Mononuclear cell (primary cell): Measurements from ENCODE around the gene IMMP2L. TPM values are rescaled to one million over a fixed set of nuclear protein-coding genes. Genes with fewer than 3 reads are reported as not detected.
"Not testable (repeated sequence)": the region's sequence is repeated elsewhere in the genome, so short reads cannot be mapped to it uniquely, and the experiment has no call there.

Experiments
- H3K27me3 ChIP-seq: 2 replicates; pipeline ENCODE4 v1.6.0; 2011; ENCODE audit warnings: low read length, control low read depth; ENCODE audit not compliant: insufficient read depth
- H3K4me1 ChIP-seq: 2 replicates; pipeline ENCODE4 v1.5.1; 2011; ENCODE audit warnings: mild to moderate bottlenecking, low read length, control low read depth; ENCODE audit not compliant: insufficient read depth
- H3K4me3 ChIP-seq: 2 replicates; pipeline ENCODE4 v1.5.1; 2011; ENCODE audit warnings: mild to moderate bottlenecking, low read length, moderate library complexity
- H3K9me3 ChIP-seq: 2 replicates; pipeline ENCODE4 v1.5.1; 2011; ENCODE audit warnings: low read depth, mild to moderate bottlenecking, control low read depth, low read length
- total RNA-seq: library from RNA; depleted of rRNA; stranded (reverse); fragments of >200 nt; gene quantifications from one replicate; pipeline ENCODE4 v1.2.3, GENCODE V29; 2012

IMMP2L gene
- total RNA-seq, 1 donor = 14.6 TPM

DNA sequence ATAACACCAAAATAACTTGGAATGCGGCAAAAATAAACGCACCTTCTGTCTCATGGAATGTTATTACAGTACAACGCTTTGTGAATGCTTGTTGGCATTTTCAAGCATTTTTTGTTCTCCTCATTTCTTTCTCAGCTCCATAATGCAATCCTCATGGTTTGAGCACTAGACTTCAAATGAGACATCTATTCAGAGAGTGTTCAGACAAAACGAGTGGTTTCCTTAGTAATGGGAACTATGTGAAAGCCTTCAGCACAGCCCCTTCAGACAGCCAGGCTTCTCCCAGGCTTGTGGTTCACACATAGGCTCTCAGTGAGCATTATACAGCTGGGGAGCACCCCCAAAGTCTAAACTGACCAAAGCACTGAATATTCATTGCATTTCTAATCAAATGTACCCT is 479.9 kb downstream of the IMMP2L start:
- Histone ChIP-seq H3K4me1 (peaks cover 9% of the 10 kb centered on the region), H3K27me3 (no peaks in the 10 kb centered on the region), H3K4me3 (no peak overlapping the region)

DNA sequence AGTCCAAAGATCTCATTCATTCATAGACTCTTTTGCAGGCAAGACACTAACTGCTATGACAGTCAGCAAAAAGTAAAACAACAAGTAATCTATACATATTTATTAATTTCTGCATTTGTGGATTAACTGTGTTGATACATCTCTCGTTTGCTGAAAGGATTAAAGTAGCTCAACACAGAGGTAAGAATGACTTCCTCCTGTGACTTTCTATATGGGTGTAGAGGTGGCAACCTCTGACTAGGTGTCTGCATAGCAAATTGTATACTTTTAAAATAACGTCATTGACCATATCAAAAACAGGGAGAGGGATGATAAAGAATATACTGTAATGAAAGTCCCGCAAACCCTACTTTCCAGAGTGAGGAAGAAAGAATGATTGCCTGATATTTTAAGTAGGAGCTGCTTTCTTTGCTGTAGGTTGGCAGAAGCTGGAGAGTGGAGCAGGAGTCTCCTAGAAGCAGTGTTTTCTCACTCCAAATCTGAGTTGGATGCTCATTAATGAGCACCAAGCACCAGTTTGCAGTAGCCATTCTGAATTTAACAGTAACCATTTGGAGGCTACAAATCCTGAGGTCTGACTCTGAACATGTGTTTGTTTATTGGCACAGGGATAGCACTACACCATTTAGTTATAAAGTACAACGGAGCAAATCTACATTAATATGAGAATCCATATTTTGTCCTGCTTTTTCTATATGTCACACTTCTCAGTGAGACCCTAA is 480.6 kb downstream of the IMMP2L start:
- Histone ChIP-seq H3K4me1 (peaks cover 9% of the 10 kb centered on the region), H3K27me3 (no peaks in the 10 kb centered on the region), H3K9me3 (no peaks in the 10 kb centered on the region), H3K4me3 (no peak overlapping the region)

More for the DNA sequence above, 479.9 kb downstream of the IMMP2L start:
- H3K9me3 ChIP-seq = no peaks in the 10 kb centered on the region

- H3K9me3 ChIP-seq = no peaks in the 10 kb centered on the region
- peaks cover 9% of the 10 kb centered on the region for H3K4me1 ChIP-seq
- H3K4me3 ChIP-seq = no peak overlapping the region
- H3K27me3 ChIP-seq = no peaks in the 10 kb centered on the region
Observed at GRCh38 chr7:111080495-111081105, 481.7 kb downstream of the IMMP2L start.

GRCh38 chr7:111077001-111077400 is 485.3 kb downstream of the IMMP2L start:
- no peaks in the 10 kb centered on the region for H3K9me3 ChIP-seq
- no peaks in the 10 kb centered on the region for H3K4me1 ChIP-seq
- no peaks in the 10 kb centered on the region for H3K27me3 ChIP-seq
- H3K4me3 ChIP-seq = no peak overlapping the region

GRCh38 chr7:111076205-111076604 is 486.1 kb downstream of the IMMP2L start:
- Histone ChIP-seq H3K4me1 (no peaks in the 10 kb centered on the region), H3K4me3 (no peak overlapping the region), H3K9me3 (no peaks in the 10 kb centered on the region), H3K27me3 (no peaks in the 10 kb centered on the region)

DNA sequence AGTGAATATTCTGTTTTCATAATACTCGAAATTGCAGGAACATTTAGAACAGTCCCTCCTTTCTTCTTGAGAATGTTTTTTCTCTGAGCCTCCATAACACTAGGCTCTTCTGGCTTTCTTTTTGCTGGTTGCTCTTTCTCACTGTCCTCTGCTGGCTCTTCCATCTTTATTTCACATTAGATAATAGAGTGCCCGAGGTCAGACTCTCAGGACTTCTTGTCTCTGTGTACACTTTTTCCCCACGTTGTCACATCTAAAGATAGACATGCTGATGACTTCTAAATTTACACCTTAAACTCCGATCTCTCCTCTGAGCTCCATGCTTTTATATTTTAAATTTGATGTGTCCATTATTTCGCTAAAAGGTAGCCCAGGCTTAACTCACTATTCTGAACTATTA is 486.8 kb downstream of the IMMP2L start:
- Histone ChIP-seq H3K4me1 (no peaks in the 10 kb centered on the region), H3K9me3 (no peaks in the 10 kb centered on the region), H3K27me3 (no peaks in the 10 kb centered on the region), H3K4me3 (no peak overlapping the region)

- Histone ChIP-seq H3K4me1 (no peaks in the 10 kb centered on the region), H3K27me3 (no peaks in the 10 kb centered on the region), H3K9me3 (no peaks in the 10 kb centered on the region), H3K4me3 (no peak overlapping the region)
Observed at GRCh38 chr7:111074748-111075146, 487.5 kb downstream of the IMMP2L start.

- Histone ChIP-seq H3K27me3 (no peaks in the 10 kb centered on the region), H3K4me3 (no peak overlapping the region), H3K4me1 (no peaks in the 10 kb centered on the region), H3K9me3 (no peaks in the 10 kb centered on the region)
Observed at GRCh38 chr7:111074071-111074747, 488.1 kb downstream of the IMMP2L start.

- H3K4me1 ChIP-seq, H3K4me3 ChIP-seq, H3K27me3 ChIP-seq, H3K9me3 ChIP-seq: not testable (repeated sequence)
Observed at GRCh38 chr7:111072658-111073057, 489.6 kb downstream of the IMMP2L start.

DNA sequence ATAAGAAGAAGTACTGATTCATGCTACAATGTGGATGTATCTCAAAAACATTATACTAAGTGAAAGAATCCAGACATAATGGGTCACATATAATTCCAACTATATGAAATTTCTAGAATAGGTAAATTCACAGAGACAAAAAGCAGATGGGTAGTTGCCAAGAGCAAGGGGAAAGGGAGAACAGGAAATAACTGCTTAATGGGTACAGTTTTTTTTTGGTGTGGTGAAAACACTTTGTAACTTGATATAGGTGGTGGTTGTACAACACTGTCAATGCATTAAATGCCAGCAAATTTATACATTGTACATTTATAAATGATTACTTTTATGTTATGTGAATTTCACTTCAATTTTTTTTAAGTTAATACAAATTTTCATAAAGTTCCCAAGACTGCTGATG is 490.7 kb downstream of the IMMP2L start:
- Histone ChIP-seq H3K27me3 (no peaks in the 10 kb centered on the region), H3K9me3 (no peaks in the 10 kb centered on the region), H3K4me3 (no peak overlapping the region), H3K4me1 (no peaks in the 10 kb centered on the region)

DNA sequence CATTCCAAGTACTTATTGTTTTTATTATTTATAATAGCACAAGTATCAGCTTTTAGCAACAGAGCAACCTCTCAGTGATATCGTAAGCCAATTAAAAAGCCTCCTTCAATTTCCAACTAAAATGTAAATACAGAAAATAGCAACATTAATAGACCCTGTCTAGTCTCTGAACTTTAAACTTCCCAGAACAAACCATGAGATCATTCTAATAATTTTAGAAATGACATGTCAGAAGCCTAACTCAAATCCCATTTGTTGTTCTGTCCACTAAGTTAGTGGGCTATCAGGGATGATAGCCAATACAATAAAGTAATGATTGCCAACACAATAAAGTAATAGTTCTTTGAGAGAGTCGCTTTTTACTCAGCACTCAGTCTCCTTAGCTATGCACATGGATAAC is 493.7 kb downstream of the IMMP2L start:
- Histone ChIP-seq H3K27me3 (no peaks in the 10 kb centered on the region), H3K4me1 (no peaks in the 10 kb centered on the region)

DNA sequence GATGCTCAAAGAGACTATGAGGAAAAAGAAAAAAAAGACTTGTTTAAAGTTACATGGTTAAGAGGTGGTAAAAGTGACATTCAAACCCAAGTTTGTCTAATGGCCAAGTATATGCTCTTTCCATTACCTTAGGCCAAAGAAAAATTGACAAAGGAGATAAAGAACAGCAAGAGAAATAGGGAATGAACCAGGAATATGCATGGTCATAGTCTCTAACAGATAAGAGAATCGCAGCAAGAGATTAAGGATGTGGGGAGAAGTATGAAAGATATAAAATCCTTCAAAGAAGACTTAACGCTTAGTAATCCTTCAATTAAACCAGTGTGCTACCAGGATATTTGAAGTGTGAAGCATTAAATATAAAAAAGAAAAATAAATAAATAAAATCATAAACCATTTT is 494.6 kb downstream of the IMMP2L start:
- Histone ChIP-seq H3K4me1 (no peaks in the 10 kb centered on the region), H3K27me3 (no peaks in the 10 kb centered on the region), H3K4me3 (no peak overlapping the region), H3K9me3 (no peaks in the 10 kb centered on the region)

More for the DNA sequence above, 493.7 kb downstream of the IMMP2L start:
- no peaks in the 10 kb centered on the region for H3K9me3 ChIP-seq
- no peak overlapping the region for H3K4me3 ChIP-seq

DNA sequence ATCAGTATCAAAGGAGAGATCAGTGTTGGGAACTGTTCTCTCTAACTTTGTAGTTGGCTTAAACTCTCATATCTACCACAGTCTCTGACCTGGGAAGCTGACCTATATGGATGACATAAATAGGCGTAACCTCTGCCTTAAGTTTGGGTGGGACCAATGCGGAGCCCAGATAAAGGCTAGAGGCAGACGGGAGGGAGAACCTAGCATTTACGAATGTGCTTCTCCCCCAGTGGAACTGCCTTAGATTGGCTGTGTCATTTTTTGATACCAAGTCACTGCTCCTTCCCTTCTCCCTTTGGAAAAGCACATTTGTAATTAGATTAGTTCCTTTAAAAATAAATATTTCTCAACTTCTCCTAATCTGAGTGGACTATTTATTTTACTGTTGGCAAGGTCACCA is 495.0 kb downstream of the IMMP2L start:
- Histone ChIP-seq H3K9me3 (no peaks in the 10 kb centered on the region), H3K4me3 (no peak overlapping the region), H3K27me3 (no peaks in the 10 kb centered on the region), H3K4me1 (no peaks in the 10 kb centered on the region)

DNA sequence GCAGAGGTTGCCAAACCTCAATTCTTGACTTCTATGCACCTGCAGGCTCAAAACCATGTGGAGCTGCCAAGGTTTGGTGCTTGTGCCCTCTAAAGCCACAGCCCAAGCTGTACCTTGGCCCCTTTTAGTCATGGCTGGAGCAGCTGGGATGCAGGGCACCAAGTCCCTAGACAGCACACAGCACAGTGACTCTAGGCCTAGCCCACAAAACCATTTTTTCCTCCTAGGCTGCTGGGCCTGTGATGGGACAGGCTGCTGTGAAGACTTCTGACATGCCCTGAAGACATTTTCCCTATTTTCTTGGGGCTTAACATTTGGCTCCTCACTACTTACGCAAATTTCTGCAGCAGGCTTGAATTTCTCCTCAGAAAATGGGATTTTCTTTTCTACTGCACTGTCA is 499.1 kb downstream of the IMMP2L start:
- no peaks in the 10 kb centered on the region for H3K9me3 ChIP-seq
- H3K4me1 ChIP-seq = no peaks in the 10 kb centered on the region
- H3K4me3 ChIP-seq = no peak overlapping the region
- H3K27me3 ChIP-seq = no peaks in the 10 kb centered on the region

DNA sequence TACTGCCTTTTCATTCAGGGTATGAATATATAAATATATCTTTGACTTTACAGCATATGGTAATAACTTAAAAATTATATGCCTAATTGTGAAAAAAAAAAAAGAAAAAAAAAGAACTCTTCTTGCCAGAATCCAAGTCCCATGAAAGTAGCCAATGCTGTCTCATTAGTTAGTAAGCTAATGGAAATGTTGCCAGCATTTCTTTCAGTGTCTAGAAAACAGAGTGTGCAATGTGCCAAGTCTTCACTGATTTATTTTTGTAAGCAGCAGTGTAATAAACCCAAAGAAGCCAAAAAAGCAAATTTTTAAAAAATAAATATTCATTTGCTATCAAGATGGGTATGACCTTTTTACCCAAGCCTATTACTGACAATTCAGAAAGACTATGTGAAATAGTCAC is 502.5 kb downstream of the IMMP2L start:
- H3K27me3 ChIP-seq = no peaks in the 10 kb centered on the region
- H3K4me3 ChIP-seq = no peak overlapping the region
- H3K9me3 ChIP-seq = no peaks in the 10 kb centered on the region
- no peaks in the 10 kb centered on the region for H3K4me1 ChIP-seq
